Stimulated activated CD4-positive, alpha-beta T cell treated with anti-CD3 and anti-CD28 coated beads, Interleukin-12 subunit alpha, Interleukin-12 subunit beta, amount 100 ng/mL, for 48 hours (primary cell): ENCODE measurements around the gene NGDN.

ENCODE experiments used
- DNase-seq, 3 donors: peaks; one replicate each; pipeline ENCODE4 v3.0.0-alpha.2; 2020; ENCODE audit warnings: low read depth in 2 of 3, low spot score in 1 of 3

NGDN gene

DNA sequence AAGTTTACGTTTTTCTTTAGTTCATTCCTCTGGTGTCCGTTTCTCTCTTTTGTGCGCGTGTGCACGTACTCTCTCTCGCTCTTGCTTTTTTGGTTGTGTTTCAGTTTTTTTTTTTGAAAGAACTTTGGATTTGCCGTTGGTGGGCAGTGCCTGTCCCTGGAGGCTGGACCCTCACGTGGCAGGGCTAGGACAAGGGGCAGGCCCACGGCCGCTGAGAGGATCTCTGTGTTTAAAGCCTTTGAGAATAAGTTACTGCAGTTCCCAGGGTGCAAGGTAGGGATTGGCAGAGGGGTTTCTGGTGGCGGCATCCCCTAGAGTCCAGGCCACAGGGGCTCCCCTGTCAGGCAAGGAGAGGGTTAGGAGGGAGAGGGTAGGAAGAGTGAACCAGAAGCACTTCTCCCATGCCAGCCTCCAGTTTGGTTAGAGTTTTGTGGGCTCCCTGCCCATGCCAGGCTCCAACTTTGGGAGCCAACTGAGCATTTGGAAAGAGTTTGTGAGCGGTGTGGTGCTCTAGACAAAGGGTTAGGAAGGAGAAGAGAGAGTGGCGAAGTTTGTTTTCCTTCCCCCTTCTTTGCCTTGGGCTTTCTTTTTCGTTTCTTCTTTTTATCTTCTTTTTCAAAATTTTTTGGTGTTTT is 51.5 kb downstream of the NGDN start:
- no peak for DNase-seq

- DNase-seq, result no peak
These were observed 52.5 kb downstream of the NGDN start for GRCh38 chr14:23521785-23522640.

DNA sequence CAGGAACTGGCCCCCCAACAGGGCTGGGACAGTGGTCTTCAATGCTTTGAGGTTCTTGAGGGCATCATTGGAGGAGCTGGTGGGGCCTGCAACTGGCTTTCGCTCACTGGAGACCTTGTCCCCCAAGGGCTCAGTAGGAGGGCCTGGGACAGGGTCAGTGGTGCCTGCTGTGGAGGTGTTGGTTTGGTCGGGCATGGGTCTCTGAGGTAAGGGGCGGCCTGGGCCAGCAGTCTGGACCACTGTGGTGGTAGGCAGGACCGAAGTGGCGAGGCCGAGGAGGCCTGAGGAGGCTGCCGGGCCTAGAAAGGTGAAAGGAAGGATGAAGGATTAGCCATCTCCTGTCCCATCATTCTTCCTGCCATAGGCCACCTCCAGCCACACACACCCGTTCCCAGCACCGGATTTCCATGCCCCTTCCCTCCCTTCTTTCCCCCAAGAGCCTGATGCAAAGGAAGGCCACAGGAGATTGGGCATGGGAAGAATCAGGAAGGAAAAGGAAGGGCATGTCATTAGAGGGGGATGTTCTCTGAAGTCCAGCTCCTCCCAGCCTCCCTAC is 53.2 kb downstream of the NGDN start:
- no peak for DNase-seq

GRCh38 chr14:23523229-23524016 is 53.9 kb downstream of the NGDN start:
- DNase-seq, result no peak

DNA sequence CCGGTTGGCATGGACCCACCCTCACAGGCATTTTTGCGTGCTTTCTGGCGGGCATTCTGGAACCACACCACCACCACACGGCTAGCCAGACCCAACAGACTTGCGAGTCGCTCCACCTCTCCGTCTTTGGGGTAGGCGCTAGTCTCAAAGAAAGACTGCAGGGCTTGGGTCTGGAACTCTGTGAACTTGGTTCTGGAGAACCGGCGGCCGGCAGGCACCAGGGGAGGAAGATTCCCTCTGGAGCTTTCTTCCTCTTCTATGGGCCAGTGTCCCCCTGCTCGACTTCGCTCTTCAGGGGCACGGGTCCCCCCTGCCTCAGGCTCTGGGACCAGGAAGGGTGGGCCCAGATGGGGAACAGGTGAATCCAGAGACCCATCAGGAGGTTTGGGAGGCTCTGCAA is 55.5 kb downstream of the NGDN start:
- DNase-seq, result no peak

GRCh38 chr14:23525611-23526010 is 56.1 kb downstream of the NGDN start:
- DNase-seq, result no peak
